CD4-positive, alpha-beta T cell treated with Interleukin-4 for 4 hours (primary cell): ENCODE results near the gene AAGAB.
"Not testable (repeated sequence)": the region's sequence is repeated elsewhere in the genome, so short reads cannot be mapped to it uniquely, and the experiment has no call there.

ENCODE experiments used
- DNase-seq: peaks from one replicate; pipeline ENCODE4 v3.0.0-alpha.2; 2020

The AAGAB gene

GRCh38 chr15:67254238-67255175 is at the start of gene AAGAB, which contains the start of gene IQCH:
Gene AAGAB, minus strand, starts transcription at chr15:67254661. Its CDS starts 30 bp downstream, at chr15:67254631.
Gene IQCH, plus strand, starts transcription at chr15:67254786. Its CDS starts 111 bp downstream, at chr15:67254897.
- DNase-seq, result peak; percentile 98

GRCh38 chr15:67303490-67304363 is 49.3 kb upstream of the AAGAB start:
- DNase-seq, result peak; percentile 54

- no peak for DNase-seq
Observed at GRCh38 chr15:67300266-67301025, 46.0 kb upstream of the AAGAB start.

GRCh38 chr15:67296684-67297083 is 42.2 kb upstream of the AAGAB start:
- DNase-seq, result no peak

GRCh38 chr15:67296188-67296587 is 41.7 kb upstream of the AAGAB start:
- DNase-seq, result no peak

- DNase-seq, result no peak
Observed at GRCh38 chr15:67290319-67290718, 35.9 kb upstream of the AAGAB start.

GRCh38 chr15:67286400-67286799 is 31.9 kb upstream of the AAGAB start:
- DNase-seq, result not testable (repeated sequence)

- DNase-seq, result not testable (repeated sequence)
Observed at GRCh38 chr15:67285625-67286024, 31.2 kb upstream of the AAGAB start.

- no peak for DNase-seq
Observed at GRCh38 chr15:67281714-67282113, 27.3 kb upstream of the AAGAB start.

- no peak for DNase-seq
Observed at GRCh38 chr15:67280217-67280616, 25.8 kb upstream of the AAGAB start.

GRCh38 chr15:67276666-67277065 is 22.2 kb upstream of the AAGAB start:
- no peak for DNase-seq

- no peak for DNase-seq
Observed at GRCh38 chr15:67274236-67274635, 19.8 kb upstream of the AAGAB start.

GRCh38 chr15:67267951-67268941 is 13.8 kb upstream of the AAGAB start:
- no peak for DNase-seq

- DNase-seq, result no peak
Observed at GRCh38 chr15:67267440-67267839, 13.0 kb upstream of the AAGAB start.

- no peak for DNase-seq
Observed at GRCh38 chr15:67266870-67267269, 12.4 kb upstream of the AAGAB start.

- no peak for DNase-seq
Observed at GRCh38 chr15:67259806-67260205, 5.3 kb upstream of the AAGAB start.

GRCh38 chr15:67259379-67259778 is 4.9 kb upstream of the AAGAB start:
- DNase-seq, result no peak

- not testable (repeated sequence) for DNase-seq
Observed at GRCh38 chr15:67258412-67258811, 4.0 kb upstream of the AAGAB start.

GRCh38 chr15:67256051-67256450 is 1.6 kb upstream of the AAGAB start:
- DNase-seq, result no peak

- no peak for DNase-seq
Observed at GRCh38 chr15:67253549-67254237, 768 bp downstream of the AAGAB start.

- no peak for DNase-seq
Observed at GRCh38 chr15:67253101-67253500, 1.4 kb downstream of the AAGAB start.
